Right atrium auricular region (tissue), 2 donors: ENCODE data around the gene STAU1. TPM values are rescaled to one million over a fixed set of nuclear protein-coding genes. Genes with fewer than 3 reads are reported as not detected.
A peak's percentile ranks its signal among the peaks of the same experiment; 100 is the strongest.
"Not testable (repeated sequence)": the region's sequence is repeated elsewhere in the genome, so short reads cannot be mapped to it uniquely, and the experiment has no call there.

ENCODE experiments used
- DNase-seq: peaks from one replicate; pipeline ENCODE4 v3.0.0-alpha.2; 2019; ENCODE audit warnings: low spot score
- H3K27ac ChIP-seq, 2 donors: fragments of 200-600 bp; sonication (generic); 1 replicate in 1 of 2; 2 replicates in 1 of 2; pipeline ENCODE4 v1.5.1; 2016 to 2019
- H3K27me3 ChIP-seq, 2 donors: fragments of 200-600 bp; sonication (generic); one replicate each; pipeline versions ENCODE4 v1.5.1 to v1.6.0; 2017 to 2019
- H3K36me3 ChIP-seq: fragments of 200-600 bp; sonication (generic); one replicate; pipeline ENCODE4 v1.5.1; 2016
- H3K4me1 ChIP-seq, 2 donors: fragments of 200-600 bp; sonication (generic); one replicate each; pipeline versions ENCODE4 v1.5.1 to v1.6.0; 2017 to 2019
- H3K4me3 ChIP-seq, 2 donors: fragments of 200-600 bp; sonication (generic); 1 replicate in 1 of 2; 2 replicates in 1 of 2; pipeline ENCODE4 v1.5.1; 2017 to 2019; ENCODE audit warnings: mild to moderate bottlenecking in 1 of 2, moderate library complexity in 1 of 2
- H3K9me3 ChIP-seq, 2 donors: fragments of 200-600 bp; sonication (generic); one replicate each; pipeline ENCODE4 v1.5.1; 2019
- total RNA-seq, 2 donors: library from RNA; depleted of rRNA; stranded (reverse); fragments of >200 nt; gene quantifications; one replicate each; pipeline ENCODE4 v1.1.0, GENCODE V29; 2016
- TF ChIP-seq, protein P1 (sequence below), 2 donors: fragments of 200-600 bp; sonication (generic); IDR thresholded peaks; one replicate each; pipeline ENCODE4 v1.5.1; 2019; ENCODE audit warnings: antibody characterized with exemption in 2 of 2

The STAU1 gene
- total RNA-seq, 2 donors from 2014 or later: 62.9 to 77.0 TPM

GRCh38 chr20:49171909-49172308, 16.2 kb downstream of the STAU1 start:
- H3K27ac ChIP-seq: no peak overlapping the region
- peaks cover 6% of the 10 kb centered on the region for H3K36me3 ChIP-seq
- no peak for DNase-seq
- H3K27me3 ChIP-seq: no peaks in the 10 kb centered on the region
- H3K4me3 ChIP-seq: no peak overlapping the region
- peaks cover 0 to 27% of the 10 kb centered on the region in 2 donors for H3K4me1 ChIP-seq
- H3K9me3 ChIP-seq: no peaks in the 10 kb centered on the region
- TF ChIP-seq, protein P1, sequence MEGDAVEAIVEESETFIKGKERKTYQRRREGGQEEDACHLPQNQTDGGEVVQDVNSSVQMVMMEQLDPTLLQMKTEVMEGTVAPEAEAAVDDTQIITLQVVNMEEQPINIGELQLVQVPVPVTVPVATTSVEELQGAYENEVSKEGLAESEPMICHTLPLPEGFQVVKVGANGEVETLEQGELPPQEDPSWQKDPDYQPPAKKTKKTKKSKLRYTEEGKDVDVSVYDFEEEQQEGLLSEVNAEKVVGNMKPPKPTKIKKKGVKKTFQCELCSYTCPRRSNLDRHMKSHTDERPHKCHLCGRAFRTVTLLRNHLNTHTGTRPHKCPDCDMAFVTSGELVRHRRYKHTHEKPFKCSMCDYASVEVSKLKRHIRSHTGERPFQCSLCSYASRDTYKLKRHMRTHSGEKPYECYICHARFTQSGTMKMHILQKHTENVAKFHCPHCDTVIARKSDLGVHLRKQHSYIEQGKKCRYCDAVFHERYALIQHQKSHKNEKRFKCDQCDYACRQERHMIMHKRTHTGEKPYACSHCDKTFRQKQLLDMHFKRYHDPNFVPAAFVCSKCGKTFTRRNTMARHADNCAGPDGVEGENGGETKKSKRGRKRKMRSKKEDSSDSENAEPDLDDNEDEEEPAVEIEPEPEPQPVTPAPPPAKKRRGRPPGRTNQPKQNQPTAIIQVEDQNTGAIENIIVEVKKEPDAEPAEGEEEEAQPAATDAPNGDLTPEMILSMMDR (IDR thresholded peaks at IDR 0.05): no peak

GRCh38 chr20:49170714-49171113, 17.4 kb downstream of the STAU1 start:
- Histone ChIP-seq H3K4me1 (peaks cover 0 to 33% of the 10 kb centered on the region in 2 donors), H3K27ac (no peak overlapping the region), H3K4me3 (no peak overlapping the region), H3K9me3 (no peaks in the 10 kb centered on the region), H3K27me3 (no peaks in the 10 kb centered on the region), H3K36me3 (peaks cover 9% of the 10 kb centered on the region)
- TF ChIP-seq, protein P1 (IDR thresholded peaks at IDR 0.05): no peak
- no peak for DNase-seq

DNA sequence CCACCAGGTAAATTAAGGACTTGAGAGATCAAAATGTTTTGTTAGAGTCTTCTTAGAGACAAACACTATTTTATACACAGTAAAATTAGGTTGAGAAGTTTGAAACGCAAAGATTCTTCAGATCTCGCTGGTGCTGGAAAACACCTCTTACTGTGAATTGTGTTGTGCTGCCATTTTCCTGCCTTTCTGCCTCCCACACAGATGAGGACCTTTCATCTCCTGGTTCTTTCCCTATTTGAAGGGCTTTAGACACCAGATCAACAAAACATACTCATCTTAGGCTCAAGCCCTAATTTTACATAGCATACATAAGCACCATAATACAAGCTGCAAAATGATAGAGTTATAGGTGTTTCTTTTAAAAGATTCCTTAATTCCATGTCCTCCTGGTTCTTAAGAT, 18.6 kb downstream of the STAU1 start:
- Histone ChIP-seq H3K4me1 (peaks cover 0 to 33% of the 10 kb centered on the region in 2 donors), H3K9me3 (no peaks in the 10 kb centered on the region), H3K27me3 (no peaks in the 10 kb centered on the region), H3K4me3 (no peak overlapping the region), H3K36me3 (peaks cover 21% of the 10 kb centered on the region), H3K27ac (no peak overlapping the region)
- TF ChIP-seq, protein P1 (IDR thresholded peaks at IDR 0.05): no peak
- no peak for DNase-seq

DNA sequence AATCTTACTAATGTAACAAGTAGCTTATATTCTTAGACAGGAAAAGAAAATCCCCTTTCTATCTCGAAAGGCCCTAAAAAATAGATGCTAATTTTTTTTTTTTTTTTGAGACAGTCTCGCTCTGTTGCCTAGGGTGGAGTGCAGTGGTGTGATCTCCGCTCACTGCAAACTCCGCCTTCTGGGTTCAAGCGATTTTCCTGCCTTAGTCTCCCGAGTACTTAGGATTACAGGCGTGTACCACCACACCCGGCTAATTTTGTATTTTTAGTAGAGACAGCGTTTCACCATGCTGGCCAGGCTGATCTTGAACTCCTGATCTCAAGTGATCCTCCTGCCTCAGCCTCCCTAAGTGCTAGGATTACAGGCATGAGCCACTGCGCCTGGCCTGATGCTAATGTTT, 19.3 kb downstream of the STAU1 start:
- not testable (repeated sequence) for H3K9me3 ChIP-seq, H3K27me3 ChIP-seq, DNase-seq, H3K27ac ChIP-seq, H3K4me3 ChIP-seq
- Histone ChIP-seq H3K4me1 (peaks cover 0 to 33% of the 10 kb centered on the region in 2 donors), H3K36me3 (peaks cover 26% of the 10 kb centered on the region)

GRCh38 chr20:49167811-49168507, 20.2 kb downstream of the STAU1 start:
- Histone ChIP-seq H3K27me3 (no peaks in the 10 kb centered on the region), H3K9me3 (no peaks in the 10 kb centered on the region), H3K4me3 (no peak overlapping the region), H3K4me1 (peaks cover 0 to 33% of the 10 kb centered on the region in 2 donors), H3K36me3 (peaks cover 25% of the 10 kb centered on the region), H3K27ac (peak overlapping the region; percentile 43 to 50)
- no peak for DNase-seq
- TF ChIP-seq, protein P1 (IDR thresholded peaks at IDR 0.05): no peak

DNA sequence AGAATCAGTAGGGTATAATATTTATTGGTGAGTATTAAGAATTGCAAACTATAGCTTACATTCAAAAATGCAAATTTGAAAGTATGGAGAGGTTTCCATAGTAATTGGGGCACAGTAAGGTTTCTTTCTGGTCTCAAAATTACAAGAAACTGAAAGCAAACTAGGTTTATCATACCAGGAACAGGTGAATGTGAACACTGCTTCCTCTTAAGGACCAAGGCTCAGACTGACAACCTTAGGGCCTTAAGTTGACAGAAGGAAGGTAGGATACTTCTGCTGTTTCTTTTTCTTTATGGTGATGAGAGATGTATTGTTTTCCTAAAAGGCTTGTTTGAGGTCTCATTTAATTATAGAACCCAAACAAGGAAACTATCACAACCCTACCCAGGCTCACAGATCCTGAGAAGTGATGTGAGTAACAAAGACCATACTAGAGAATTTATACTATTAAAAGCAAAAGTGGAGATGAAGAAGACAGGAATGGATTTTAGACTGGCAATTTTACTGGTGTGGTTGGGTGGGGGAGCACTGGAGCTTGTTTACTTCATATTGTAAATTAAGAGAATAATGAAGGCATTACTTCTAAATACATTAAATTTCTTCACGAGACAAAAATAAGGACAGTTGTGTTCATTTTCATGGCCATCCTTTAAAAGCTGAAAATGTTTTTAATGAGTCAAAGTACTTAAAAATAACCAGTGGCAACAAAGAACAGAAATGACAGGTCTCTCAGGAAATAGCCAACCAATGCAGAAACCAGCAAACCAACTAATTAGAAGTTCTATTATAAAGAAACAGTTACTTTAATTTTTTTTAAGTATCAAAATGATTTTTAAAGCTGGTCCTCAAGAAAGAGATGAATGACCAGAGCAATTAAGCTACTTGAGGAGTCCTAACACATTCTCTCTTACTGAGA, 21.3 kb downstream of the STAU1 start:
- TF ChIP-seq, protein P1 (IDR thresholded peaks at IDR 0.05): no peak
- peaks cover 24% of the 10 kb centered on the region for H3K36me3 ChIP-seq
- no peak overlapping the region for H3K4me3 ChIP-seq
- H3K9me3 ChIP-seq: no peaks in the 10 kb centered on the region
- no peak for DNase-seq
- H3K27ac ChIP-seq: peak overlapping the region; percentile 43 to 50
- H3K27me3 ChIP-seq: no peaks in the 10 kb centered on the region
- H3K4me1 ChIP-seq: peaks cover 0 to 29% of the 10 kb centered on the region in 2 donors
